ENCODE measurements around the gene ATR. TPM values are rescaled to one million over a fixed set of nuclear protein-coding genes. Genes with fewer than 3 reads are reported as not detected.
A peak's percentile ranks its signal among the peaks of the same experiment; 100 is the strongest.
"Not testable (repeated sequence)": the region's sequence is repeated elsewhere in the genome, so short reads cannot be mapped to it uniquely, and the experiment has no call there.

The ATR gene
- total RNA-seq, 2 experiments from 2014 or later = 31.5 to 31.8 TPM

DNA sequence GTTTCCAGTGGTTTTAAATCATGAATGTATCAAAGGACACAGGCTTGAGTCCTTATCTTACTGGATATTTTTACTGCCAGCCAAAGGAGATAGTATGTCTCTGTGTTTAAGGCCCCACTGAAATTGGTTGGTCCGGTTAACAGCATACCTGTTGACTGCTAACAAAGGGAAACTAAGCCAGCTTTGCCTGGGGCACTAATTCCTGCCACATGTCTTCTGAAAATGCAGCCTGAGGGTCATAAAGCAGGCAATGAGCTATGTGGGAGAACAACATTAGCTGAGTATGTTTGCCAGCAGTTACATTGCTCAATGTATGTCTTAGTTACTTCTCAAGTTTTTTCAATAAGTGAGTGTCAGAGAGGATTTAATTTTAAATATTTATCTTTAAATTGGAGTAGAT is 30.1 kb upstream of the ATR start:
- ChIA-PET CTCF (interaction anchor here (1.4 kb wide), 1 partner anchor 21 kb away, joined by 3 read pairs; no protein-coding TSS in a partner anchor), POLR2A (no interaction called here)

DNA sequence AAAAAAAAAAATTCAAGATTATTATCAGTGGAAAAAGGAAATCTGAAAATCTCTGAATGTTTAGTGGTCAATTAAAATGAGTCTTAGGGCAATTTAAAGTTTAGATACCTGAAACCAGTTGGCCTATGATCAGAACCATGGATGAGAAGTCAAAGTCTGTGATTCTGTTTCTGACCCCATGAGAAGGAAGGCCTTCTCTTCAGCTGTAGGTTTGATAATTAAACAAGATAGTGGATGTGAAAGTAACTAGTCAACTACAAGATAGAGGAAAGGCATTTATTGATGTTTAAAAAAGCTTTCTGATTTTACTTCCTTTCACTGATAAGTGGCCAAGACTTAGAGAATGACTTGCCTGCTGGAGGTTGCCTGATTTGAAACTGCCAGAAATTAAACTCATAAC is 26.4 kb upstream of the ATR start:
- H3K27me3 Mint-ChIP-seq = no peaks in the 10 kb centered on the region
- POLR2A ChIA-PET = no interaction called here
- no peaks in the 10 kb centered on the region for H3K36me3 Mint-ChIP-seq (ENCODE audit: low read depth)
- no peaks in the 10 kb centered on the region for H3K9me3 Mint-ChIP-seq
- CTCF ChIA-PET = no interaction called here
- peaks cover 1% of the 10 kb centered on the region for H3K4me1 Mint-ChIP-seq
- DNase-seq = no peak
- H3K4me3 Mint-ChIP-seq = no peak overlapping the region
- no peak overlapping the region for H3K27ac Mint-ChIP-seq

More for the DNA sequence above, 30.1 kb upstream of the ATR start:
- Mint-ChIP-seq H3K4me3 (no peak overlapping the region), H3K27ac (no peak overlapping the region), H3K27me3 (no peaks in the 10 kb centered on the region), H3K4me1 (no peaks in the 10 kb centered on the region), H3K36me3 (ENCODE audit: low read depth) (no peaks in the 10 kb centered on the region), H3K9me3 (no peaks in the 10 kb centered on the region)
- DNase-seq = no peak

DNA sequence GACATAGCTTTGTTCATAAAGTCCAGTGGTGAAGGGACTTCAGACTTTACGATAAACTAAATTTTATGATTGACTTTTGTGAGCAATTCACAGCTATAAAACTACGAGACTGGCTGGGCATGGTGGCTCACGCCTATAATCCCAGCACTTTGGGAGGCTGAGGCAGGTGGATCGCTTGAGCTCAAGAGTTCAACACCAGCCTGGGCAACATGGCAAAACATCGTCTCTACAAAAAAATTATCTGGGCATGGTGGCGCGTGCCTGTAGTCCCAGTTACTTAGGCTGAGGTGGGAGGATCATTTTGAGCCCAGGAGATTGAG is 24.8 kb upstream of the ATR start:
- H3K9me3 Mint-ChIP-seq; DNase-seq; H3K27ac Mint-ChIP-seq; H3K36me3 Mint-ChIP-seq (ENCODE audit: low read depth); H3K27me3 Mint-ChIP-seq; POLR2A ChIA-PET; H3K4me1 Mint-ChIP-seq; H3K4me3 Mint-ChIP-seq: not testable (repeated sequence)
- CTCF ChIA-PET = interaction anchor here (0.5 to 2.2 kb wide), 2 partner anchors 21 to 329 kb away, joined by 3 to 5 read pairs; no protein-coding TSS in a partner anchor

DNA sequence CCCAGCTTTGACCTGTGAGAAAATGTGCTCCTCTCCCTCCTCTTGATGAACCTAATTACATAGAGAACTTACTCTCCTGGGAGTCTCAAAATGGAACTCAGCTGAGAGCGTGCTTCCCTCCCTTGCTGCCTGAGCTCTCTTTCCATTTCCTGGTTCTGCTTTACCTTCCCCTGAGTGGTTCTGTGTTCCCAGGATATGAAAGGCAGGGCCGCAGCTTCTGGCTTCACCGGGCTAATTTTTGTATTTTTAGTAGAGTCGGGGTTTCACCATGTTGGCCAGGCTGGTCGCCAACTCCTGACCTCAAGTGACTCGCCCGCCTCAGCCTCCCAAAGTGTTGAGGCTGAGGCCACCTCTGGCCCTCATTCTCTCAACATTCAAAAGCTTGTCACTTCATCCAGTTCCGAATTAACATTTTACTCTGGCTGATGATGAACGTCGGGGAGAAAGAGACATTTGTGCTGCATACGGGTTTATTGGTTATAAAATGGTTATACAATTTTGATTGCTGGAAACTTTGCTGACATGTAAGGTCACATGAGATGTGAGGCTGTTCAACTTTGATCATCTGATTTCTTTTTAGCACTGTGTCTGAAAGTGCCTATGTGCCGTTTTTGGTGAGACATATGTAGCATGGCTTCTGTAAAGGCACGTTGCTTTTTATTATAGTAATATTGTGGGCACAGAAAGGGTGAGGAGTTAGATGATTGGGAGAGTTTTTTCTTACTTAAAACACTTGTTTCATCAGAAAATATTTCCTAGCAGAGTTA is 24.3 kb upstream of the ATR start:
- DNase-seq = no peak
- no peak overlapping the region for H3K27ac Mint-ChIP-seq
- no peaks in the 10 kb centered on the region for H3K36me3 Mint-ChIP-seq (ENCODE audit: low read depth)
- POLR2A ChIA-PET = no interaction called here
- H3K27me3 Mint-ChIP-seq = no peaks in the 10 kb centered on the region
- CTCF ChIA-PET = interaction anchor here (0.5 to 2.2 kb wide), 3 partner anchors 22 to 807 kb away, joined by 3 to 5 read pairs (median 4); no protein-coding TSS in a partner anchor
- H3K4me1 Mint-ChIP-seq = peaks cover 4% of the 10 kb centered on the region
- no peak overlapping the region for H3K4me3 Mint-ChIP-seq
- H3K9me3 Mint-ChIP-seq = no peaks in the 10 kb centered on the region

DNA sequence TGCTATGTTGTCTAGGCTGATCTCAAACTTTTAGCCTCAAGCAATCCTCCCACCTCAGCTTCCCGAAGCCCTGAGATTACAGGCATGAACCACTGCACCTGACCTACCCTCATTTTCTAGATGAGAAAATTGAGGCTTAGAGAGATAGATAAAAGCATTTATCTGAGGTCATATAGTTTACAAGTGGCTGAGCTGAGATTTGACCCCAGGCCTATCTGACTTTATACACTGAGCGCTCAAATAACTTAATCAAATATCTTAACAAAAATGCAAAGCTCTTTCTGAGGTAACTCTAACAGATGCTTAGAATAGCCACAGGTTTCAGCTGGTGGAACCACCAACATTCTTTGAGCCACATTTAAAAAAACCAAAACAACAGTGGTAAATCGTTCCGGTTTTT is 23.2 kb upstream of the ATR start:
- no peak overlapping the region for H3K27ac Mint-ChIP-seq
- DNase-seq = no peak
- peaks cover 11% of the 10 kb centered on the region for H3K4me1 Mint-ChIP-seq
- CTCF ChIA-PET = interaction anchor here (0.6 to 2.2 kb wide), 4 partner anchors 23 to 805 kb away, joined by 3 to 6 read pairs (median 4); no protein-coding TSS in a partner anchor
- POLR2A ChIA-PET = no interaction called here
- no peaks in the 10 kb centered on the region for H3K9me3 Mint-ChIP-seq
- no peaks in the 10 kb centered on the region for H3K36me3 Mint-ChIP-seq (ENCODE audit: low read depth)
- no peak overlapping the region for H3K4me3 Mint-ChIP-seq
- H3K27me3 Mint-ChIP-seq = no peaks in the 10 kb centered on the region

DNA sequence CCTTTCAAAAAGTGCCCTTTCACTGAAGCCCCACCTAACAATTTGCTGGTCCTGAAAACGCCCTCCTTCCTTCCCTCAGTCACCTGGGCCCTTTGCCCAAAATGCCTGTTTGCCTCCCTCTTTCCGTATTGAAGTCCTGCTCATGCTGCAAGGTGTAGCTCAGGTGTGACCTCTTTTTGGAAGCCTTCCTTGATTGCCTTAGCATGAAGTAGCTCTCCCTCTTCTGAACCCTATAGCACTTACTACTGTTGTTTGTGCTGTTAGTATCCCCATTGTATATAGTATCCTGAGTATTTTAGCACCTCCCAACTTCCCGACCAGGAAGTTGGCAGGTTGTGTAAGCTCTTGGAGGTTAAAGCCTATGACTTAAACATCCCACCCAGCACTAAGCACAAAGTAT is 19.4 kb upstream of the ATR start:
- Mint-ChIP-seq H3K27me3 (peaks cover 6% of the 10 kb centered on the region), H3K4me1 (peaks cover 21% of the 10 kb centered on the region), H3K4me3 (peak overlapping the region; percentile 7), H3K27ac (no peak overlapping the region), H3K36me3 (ENCODE audit: low read depth) (no peaks in the 10 kb centered on the region), H3K9me3 (no peaks in the 10 kb centered on the region)
- CTCF ChIA-PET = interaction anchor here (0.6 to 1.1 kb wide), 4 partner anchors 8 to 807 kb away, joined by 3 to 6 read pairs (median 3); no protein-coding TSS in a partner anchor
- POLR2A ChIA-PET = interaction anchor here (0.6 kb wide), 1 partner anchor 16 kb away, joined by 3 read pairs; no protein-coding TSS in a partner anchor
- no peak for DNase-seq

DNA sequence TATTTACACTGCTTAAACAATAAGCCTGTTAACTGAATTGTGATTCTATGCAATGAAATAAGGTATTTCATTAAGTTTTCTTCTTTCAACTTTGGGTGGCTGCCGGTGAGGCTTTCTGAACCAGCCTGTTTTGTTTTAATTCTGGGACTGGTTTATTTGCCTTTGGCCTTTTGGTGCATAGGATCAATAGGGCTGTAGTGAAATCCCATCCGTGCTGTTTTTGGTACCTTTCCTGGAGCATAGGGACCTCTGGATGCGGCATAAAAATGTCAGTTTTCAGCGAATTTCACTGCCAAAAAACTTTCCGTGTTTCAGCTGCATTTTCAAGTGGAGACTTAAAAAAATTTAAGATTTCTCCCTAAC is 18.2 kb upstream of the ATR start:
- no peaks in the 10 kb centered on the region for H3K9me3 Mint-ChIP-seq
- ChIA-PET POLR2A (no interaction called here), CTCF (interaction anchor here (0.6 to 0.9 kb wide), 2 partner anchors 12 to 55 kb away, joined by 3 to 7 read pairs; no protein-coding TSS in a partner anchor)
- DNase-seq = no peak
- no peaks in the 10 kb centered on the region for H3K36me3 Mint-ChIP-seq (ENCODE audit: low read depth)
- peak overlapping the region; percentile 96 for H3K4me3 Mint-ChIP-seq
- peaks cover 21% of the 10 kb centered on the region for H3K4me1 Mint-ChIP-seq
- no peak overlapping the region for H3K27ac Mint-ChIP-seq
- H3K27me3 Mint-ChIP-seq = peaks cover 6% of the 10 kb centered on the region

DNA sequence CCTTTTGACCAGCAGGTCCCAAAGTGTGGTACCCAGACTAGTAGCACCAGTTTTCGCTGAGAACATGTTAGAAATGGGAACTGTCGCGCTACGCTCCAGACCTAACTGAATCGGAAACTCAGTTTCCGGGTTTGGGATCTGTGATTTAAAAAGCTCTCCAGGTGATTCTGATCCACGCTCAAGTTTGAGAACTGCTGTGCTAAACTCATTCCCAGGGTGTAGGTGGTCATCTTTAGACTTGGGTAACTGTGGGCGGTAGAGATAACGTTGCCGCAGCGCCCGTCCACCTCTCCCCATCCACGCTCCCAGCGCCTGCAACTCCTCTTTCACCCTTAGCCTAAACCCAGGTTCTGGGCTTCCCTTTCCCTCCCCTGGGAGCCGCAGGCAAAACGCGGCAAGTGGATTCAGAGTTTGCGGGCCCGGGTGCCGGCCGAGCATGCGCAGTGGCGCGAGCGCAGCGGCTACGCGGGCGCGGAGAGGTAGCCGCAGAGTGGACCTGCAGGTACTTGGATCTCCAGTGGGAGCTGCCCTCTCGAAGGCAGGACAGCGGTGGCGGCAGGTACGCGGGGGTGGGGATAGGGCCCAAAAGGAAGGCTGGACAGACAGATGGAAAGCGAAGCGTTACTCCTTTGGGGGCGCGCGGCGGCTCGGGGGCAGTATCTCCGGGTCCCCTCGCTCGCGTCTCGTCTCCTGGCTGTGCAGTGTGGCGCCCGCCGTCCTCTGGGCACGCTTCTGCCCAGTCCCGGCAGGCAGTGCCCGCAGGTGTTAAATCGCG is 17.6 kb upstream of the ATR start, which contains the start of gene PLS1:
Gene PLS1, plus strand, starts transcription at position 443 of the 775 bp plus-strand sequence. CDS start 67,845 bp downstream, outside the sequence.
- DNase-seq = peak; percentile 82
- Mint-ChIP-seq H3K4me3 (peak within 1 kb of the TSS; percentile 96), H3K4me1 (peaks cover 21% of the 10 kb centered on the region), H3K27me3 (peaks cover 6% of the 10 kb centered on the region), H3K27ac (peak within 1 kb of the TSS; percentile 90), H3K9me3 (no peaks in the 10 kb centered on the region), H3K36me3 (ENCODE audit: low read depth) (no peaks in the 10 kb centered on the region)
- CTCF ChIA-PET = interaction anchor here (0.6 to 0.9 kb wide), 2 partner anchors 12 to 13 kb away, joined by 3 to 4 read pairs; no protein-coding TSS in a partner anchor
- POLR2A ChIA-PET = no interaction called here

DNA sequence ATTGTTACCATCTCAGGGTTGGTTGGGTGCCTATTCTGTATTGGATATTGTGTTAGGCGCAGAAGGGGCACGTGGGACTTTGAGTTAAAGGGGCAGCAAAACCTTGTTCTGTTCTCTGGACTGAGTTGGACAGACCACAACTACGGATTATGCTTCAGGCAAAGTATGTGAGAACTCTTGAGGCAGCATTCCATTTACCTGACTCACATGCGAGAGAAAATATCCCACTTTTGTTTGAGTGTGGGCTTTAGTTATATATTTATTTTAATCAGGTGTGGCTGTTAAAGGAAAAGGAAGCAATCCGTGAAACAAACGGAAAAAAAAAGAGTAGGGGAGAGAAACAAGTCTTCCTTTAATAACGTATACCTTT is 17.0 kb upstream of the ATR start:
- peaks cover 21% of the 10 kb centered on the region for H3K4me1 Mint-ChIP-seq
- ChIA-PET POLR2A (no interaction called here), CTCF (no interaction called here)
- H3K36me3 Mint-ChIP-seq (ENCODE audit: low read depth) = no peaks in the 10 kb centered on the region
- H3K9me3 Mint-ChIP-seq = no peaks in the 10 kb centered on the region
- DNase-seq = no peak
- peaks cover 6% of the 10 kb centered on the region for H3K27me3 Mint-ChIP-seq
- peak overlapping the region; percentile 96 for H3K4me3 Mint-ChIP-seq
- peak overlapping the region; percentile 90 for H3K27ac Mint-ChIP-seq

DNA sequence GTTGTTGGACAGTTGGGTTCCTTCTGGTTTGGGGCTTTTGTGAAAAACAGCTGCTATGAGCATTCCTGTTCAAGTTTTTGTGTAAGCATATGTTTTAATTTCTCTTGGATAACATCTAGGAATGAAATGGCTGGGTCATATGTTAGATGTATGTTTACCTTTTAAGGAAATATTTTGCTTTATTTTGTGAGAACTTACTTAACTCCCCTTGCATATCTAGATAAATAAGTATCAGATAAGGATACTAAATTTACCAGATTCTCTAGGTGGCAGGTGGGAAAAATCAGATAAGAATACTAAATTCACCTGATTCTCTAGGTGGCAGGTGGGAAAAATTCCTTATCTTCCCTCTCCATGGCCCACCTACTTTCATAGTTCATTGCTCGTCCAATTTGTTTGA is 16.6 kb upstream of the ATR start:
- no peak for DNase-seq
- Mint-ChIP-seq H3K9me3 (no peaks in the 10 kb centered on the region), H3K4me3 (peak overlapping the region; percentile 96), H3K27me3 (peaks cover 9% of the 10 kb centered on the region), H3K4me1 (peaks cover 21% of the 10 kb centered on the region), H3K36me3 (ENCODE audit: low read depth) (no peaks in the 10 kb centered on the region), H3K27ac (no peak overlapping the region)
- ChIA-PET POLR2A (no interaction called here), CTCF (no interaction called here)

DNA sequence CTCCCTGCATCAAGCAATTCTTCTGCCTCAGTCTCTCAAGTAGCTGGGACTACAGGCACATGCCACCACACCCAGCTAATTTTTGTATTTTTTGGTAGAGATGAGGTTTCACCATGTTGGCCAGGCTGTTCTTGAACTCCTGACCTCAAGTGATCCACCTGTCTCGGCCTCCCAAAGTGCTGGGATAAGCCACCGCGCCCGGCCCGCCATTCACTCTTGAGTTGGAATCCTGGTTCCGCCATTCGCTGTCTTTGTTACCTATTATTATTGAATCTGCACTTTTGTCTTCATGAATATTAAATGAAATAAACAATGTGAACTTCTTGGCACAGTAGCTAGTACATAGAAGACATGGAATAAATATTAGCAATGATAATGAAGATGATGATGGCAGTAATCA is 13.7 kb upstream of the ATR start:
- CTCF ChIA-PET = not testable (repeated sequence)
- peaks cover 16% of the 10 kb centered on the region for H3K4me1 Mint-ChIP-seq

DNA sequence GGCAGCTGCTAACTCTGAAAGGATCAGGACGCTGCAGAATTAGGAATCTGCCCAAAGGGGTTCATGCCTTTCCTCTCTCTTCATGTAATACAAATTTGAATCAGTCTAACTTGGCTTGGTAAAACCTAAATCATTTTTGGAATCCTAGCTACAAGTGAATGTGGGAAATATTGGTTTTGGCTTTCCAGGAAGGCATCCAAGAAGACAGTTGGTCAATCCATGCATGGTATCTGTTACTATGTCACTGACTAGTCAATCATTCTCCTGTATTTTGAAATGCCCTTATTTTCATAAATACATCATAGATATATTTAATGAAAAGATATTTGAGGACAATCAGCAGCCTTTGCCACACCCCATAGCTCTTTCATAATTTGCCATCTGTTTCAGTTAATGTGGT is 10.2 kb upstream of the ATR start:
- DNase-seq = no peak
- H3K4me3 Mint-ChIP-seq = no peak overlapping the region
- H3K27me3 Mint-ChIP-seq = peaks cover 33% of the 10 kb centered on the region
- ChIA-PET POLR2A (no interaction called here), CTCF (no interaction called here)
- H3K36me3 Mint-ChIP-seq (ENCODE audit: low read depth) = no peaks in the 10 kb centered on the region
- no peaks in the 10 kb centered on the region for H3K4me1 Mint-ChIP-seq
- no peak overlapping the region for H3K27ac Mint-ChIP-seq
- H3K9me3 Mint-ChIP-seq = no peaks in the 10 kb centered on the region

More for the DNA sequence above, 13.7 kb upstream of the ATR start:
- H3K36me3 Mint-ChIP-seq (ENCODE audit: low read depth); DNase-seq; POLR2A ChIA-PET; H3K27ac Mint-ChIP-seq; H3K4me3 Mint-ChIP-seq; H3K9me3 Mint-ChIP-seq: not testable (repeated sequence)
- H3K27me3 Mint-ChIP-seq = peaks cover 17% of the 10 kb centered on the region

DNA sequence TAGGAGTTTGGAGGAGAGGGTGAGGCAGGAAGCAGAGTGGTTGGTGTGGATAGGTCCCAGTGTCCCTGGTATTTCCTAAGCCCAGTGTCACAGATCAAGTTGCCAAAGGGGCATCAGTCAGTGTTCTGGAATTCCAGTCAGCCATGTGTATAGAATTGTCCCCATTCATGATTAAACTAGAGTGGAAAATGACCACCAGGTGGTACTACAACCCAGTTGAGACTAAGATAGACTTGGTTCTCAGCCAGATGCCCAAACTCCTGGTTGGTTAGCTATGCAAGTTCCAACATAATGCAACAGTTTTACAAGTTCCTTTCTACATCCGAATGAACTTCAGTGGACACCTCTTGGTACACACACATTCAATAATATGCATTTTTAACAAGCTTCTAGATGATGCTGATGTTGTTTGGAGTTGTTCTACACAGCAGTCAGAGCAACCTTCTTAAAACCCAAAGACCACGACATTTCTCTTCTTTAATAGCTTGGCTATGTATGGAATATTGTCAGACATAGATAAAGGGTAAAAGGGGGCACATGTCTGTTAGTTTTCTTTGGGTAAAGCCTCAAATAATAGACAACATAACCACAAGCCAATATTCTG is 8.4 kb upstream of the ATR start:
- Mint-ChIP-seq H3K4me1 (no peaks in the 10 kb centered on the region), H3K36me3 (ENCODE audit: low read depth) (no peaks in the 10 kb centered on the region), H3K27ac (no peak overlapping the region), H3K27me3 (peaks cover 45% of the 10 kb centered on the region), H3K9me3 (no peaks in the 10 kb centered on the region), H3K4me3 (no peak overlapping the region)
- peak; percentile 50 for DNase-seq
- ChIA-PET POLR2A (no interaction called here), CTCF (interaction anchor here (1.4 kb wide), 1 partner anchor 23 kb away, joined by 3 read pairs; no protein-coding TSS in a partner anchor)

Data from activated CD4-positive, alpha-beta T cell treated with anti-CD3 and anti-CD28 coated beads, Interleukin-2, amount 10 ng/mL, durations not matched to agents 7 days and 5 days (primary cell).